Measurements from ENCODE around the gene TRIM15. TPM values are rescaled to one million over a fixed set of nuclear protein-coding genes. Genes with fewer than 3 reads are reported as not detected.

TRIM15 gene
- total and polyA plus RNA-seq, 9 of the 15 experiments (the other 6 are each of a cell fraction or from before 2014, with no cell fraction given) = 0.06 to 2.6 (median 0.83) TPM

GRCh38 chr6:30175765-30176164 lies 12.4 kb downstream of the TRIM15 start:
- no peak overlapping the region for H2AFZ ChIP-seq (ENCODE audit: low read depth, low read length)
- whole genome bisulfite sequencing (ENCODE audit: insufficient coverage, low coverage, missing lambda C conversion rate) = 0% methylated on average over 2 of the region's 2 CpGs
- FAIRE-seq (no peak), ATAC-seq (no peak), DNase-seq (ENCODE audit: extremely low read depth in 1 of 4, low spot score in 3 of 4) (no peak)
- no peaks in the 10 kb centered on the region for H3K9me3 ChIP-seq (replicated peaks; ENCODE audit: control insufficient read depth, insufficient read depth, low read depth, low read length)
- H4K20me1 ChIP-seq (replicated peaks; ENCODE audit: control insufficient read depth, insufficient read depth, low read length) = no peaks in the 10 kb centered on the region
- POLR2A ChIA-PET = no interaction called here
- H3K79me2 ChIP-seq (ENCODE audit: control insufficient read depth, insufficient read depth, low read length) = no peaks in the 10 kb centered on the region
- no peak overlapping the region for H3K4me2 ChIP-seq (ENCODE audit: insufficient read depth, low read length)
- H3K4me3 ChIP-seq = no peak overlapping the region
- H3K36me3 ChIP-seq (ENCODE audit: control insufficient read depth, insufficient read depth, low read length) = no peaks in the 10 kb centered on the region
- no TSS peak for BruUV-seq (replicated peaks)
- H3K27me3 ChIP-seq (ENCODE audit: control insufficient read depth in 2 of 2, insufficient read depth in 2 of 2, low read length in 2 of 2) = peaks cover 2 to 16% of the 10 kb centered on the region in 2 experiments; a peak in 4 of 5 replicates
- CTCF ChIA-PET (ENCODE audit: low intra/inter-chr PET ratio) = no interaction called here
- in situ Hi-C loops (cut with MboI) (no loop called here), intact Hi-C loops (cut with micrococcal nuclease) (no loop called here)
- peaks cover 0 to 8% of the 10 kb centered on the region in 2 experiments; a peak in 1 of 5 replicates for H3K4me1 ChIP-seq (replicated peaks in 1 of 2; ENCODE audit: control insufficient read depth in 2 of 2, insufficient read depth in 2 of 2, low read length in 2 of 2)
- no peak for TF ChIP-seq RFX5 (IDR thresholded peaks at IDR 0.05; ENCODE audit: low read depth, low read length)
- H3K27ac ChIP-seq (ENCODE audit: extremely low read depth, low read depth, low read length) = no peak overlapping the region
- no peaks in the 10 kb centered on the region for H3K9me1 ChIP-seq (ENCODE audit: control insufficient read depth, insufficient read depth, low read length)
- no peak overlapping the region for H3K9ac ChIP-seq (ENCODE audit: insufficient read depth in 1 of 2, low read depth in 2 of 2, low read length in 2 of 2)

GRCh38 chr6:30178837-30179236 lies 15.5 kb downstream of the TRIM15 start:
- POLR2A ChIA-PET = no interaction called here
- intact Hi-C loops (cut with micrococcal nuclease) = no loop called here
- 0% methylated on average over 1 of the region's 1 CpG for WGBS (ENCODE audit: insufficient coverage, low coverage, missing lambda C conversion rate)
- TF ChIP-seq PYGO2 (tag; IDR thresholded peaks at IDR 0.05) (no peak), ZFP30 (CRISPR knock-in tag; IDR thresholded peaks at IDR 0.05; ENCODE audit: borderline replicate concordance) (no peak), ZBTB9 (CRISPR knock-in tag; IDR thresholded peaks at IDR 0.05) (no peak), NR1H2 (CRISPR knock-in tag; IDR thresholded peaks at IDR 0.05) (no peak), EP400 (IDR thresholded peaks at IDR 0.05) (no peak), NR2F6 (CRISPR knock-in tag; IDR thresholded peaks at IDR 0.05) (no peak), ZNF561 (CRISPR knock-in tag; conservative IDR thresholded peaks at IDR 0.05) (no peak), CCNT2 (IDR thresholded peaks at IDR 0.05; ENCODE audit: borderline replicate concordance, extremely low read depth, insufficient read length, low read depth, low read length) (no peak), RBM22 (IDR thresholded peaks at IDR 0.05; ENCODE audit: low read depth, low read length, poor library complexity, severe bottlenecking) (no peak), SIX5 (IDR thresholded peaks at IDR 0.05; ENCODE audit: borderline replicate concordance in 1 of 2, insufficient read depth in 1 of 2, low read depth in 1 of 2, low read length in 2 of 2) (no peak), ZBTB49 (CRISPR knock-in tag; IDR thresholded peaks at IDR 0.05; ENCODE audit: borderline replicate concordance) (no peak)

More at GRCh38 chr6:30178837-30179236, 15.5 kb downstream of the TRIM15 start:
- H2AFZ ChIP-seq (ENCODE audit: low read depth, low read length) = no peak overlapping the region
- H3K4me2 ChIP-seq (ENCODE audit: insufficient read depth, low read length) = no peak overlapping the region
- ATAC-seq (no peak), FAIRE-seq (no peak), DNase-seq (ENCODE audit: extremely low read depth in 1 of 4, low spot score in 3 of 4) (no peak)
- CTCF ChIA-PET (ENCODE audit: low intra/inter-chr PET ratio) = no interaction called here
- H3K27me3 ChIP-seq (ENCODE audit: control insufficient read depth in 2 of 2, insufficient read depth in 2 of 2, low read length in 2 of 2) = peaks cover 0 to 11% of the 10 kb centered on the region in 2 experiments; a peak in 1 of 5 replicates
- H3K27ac ChIP-seq (ENCODE audit: extremely low read depth, low read depth, low read length) = no peak overlapping the region
- in situ Hi-C loops (cut with MboI) = no loop called here
- H3K4me1 ChIP-seq (replicated peaks in 1 of 2; ENCODE audit: control insufficient read depth in 2 of 2, insufficient read depth in 2 of 2, low read length in 2 of 2) = no peaks in the 10 kb centered on the region
- no peaks in the 10 kb centered on the region for H3K9me1 ChIP-seq (ENCODE audit: control insufficient read depth, insufficient read depth, low read length)
- no peaks in the 10 kb centered on the region for H4K20me1 ChIP-seq (replicated peaks; ENCODE audit: control insufficient read depth, insufficient read depth, low read length)
- H3K79me2 ChIP-seq (ENCODE audit: control insufficient read depth, insufficient read depth, low read length) = no peaks in the 10 kb centered on the region
- H3K36me3 ChIP-seq (ENCODE audit: control insufficient read depth, insufficient read depth, low read length) = no peaks in the 10 kb centered on the region
- BruUV-seq (replicated peaks) = no TSS peak
- no peak overlapping the region for H3K4me3 ChIP-seq
- H3K9me3 ChIP-seq (replicated peaks; ENCODE audit: control insufficient read depth, insufficient read depth, low read depth, low read length) = no peaks in the 10 kb centered on the region
- H3K9ac ChIP-seq (ENCODE audit: insufficient read depth in 1 of 2, low read depth in 2 of 2, low read length in 2 of 2) = no peak overlapping the region

Measured in K562 (cell line).